ENCODE data around the gene INO80.

DNA sequence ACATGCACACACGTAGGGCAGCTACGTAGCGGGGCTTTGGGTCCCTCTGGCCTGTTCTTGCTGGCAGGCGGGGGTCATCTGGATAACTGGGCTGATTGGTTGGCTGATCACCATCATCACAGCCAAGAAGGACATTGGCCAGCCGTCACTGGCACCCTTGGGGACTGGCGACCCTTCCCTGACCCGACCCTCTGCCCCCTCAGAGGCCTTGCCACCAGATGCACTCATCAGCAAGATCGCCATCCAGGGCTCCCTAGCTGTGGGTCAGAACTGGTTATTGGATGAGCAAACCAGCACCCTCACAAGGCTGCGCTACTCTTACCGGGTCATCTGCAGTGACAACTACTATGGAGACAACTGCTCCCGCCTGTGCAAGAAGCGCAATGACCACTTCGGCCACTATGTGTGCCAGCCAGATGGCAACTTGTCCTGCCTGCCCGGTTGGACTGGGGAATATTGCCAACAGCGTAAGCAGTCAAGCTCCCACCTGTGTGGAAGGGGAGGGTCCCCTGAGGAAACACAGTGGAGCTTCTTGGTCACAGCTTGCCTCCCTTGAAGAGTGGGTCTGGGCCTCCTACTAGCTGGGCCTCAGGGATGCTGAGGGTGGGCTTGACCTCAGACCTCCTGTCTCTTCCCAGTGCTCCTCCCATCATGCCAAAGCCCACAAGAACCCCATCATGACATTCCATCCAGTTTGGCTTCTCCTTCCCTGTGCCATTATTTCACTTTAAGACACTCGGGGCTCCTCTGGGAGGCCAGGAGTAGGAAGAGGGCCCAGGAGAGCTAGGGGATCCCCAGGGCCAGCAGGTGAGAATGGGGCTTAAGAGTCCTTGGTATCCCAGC, 184.6 kb downstream of the INO80 start:
- TF ChIP-seq, protein P1, sequence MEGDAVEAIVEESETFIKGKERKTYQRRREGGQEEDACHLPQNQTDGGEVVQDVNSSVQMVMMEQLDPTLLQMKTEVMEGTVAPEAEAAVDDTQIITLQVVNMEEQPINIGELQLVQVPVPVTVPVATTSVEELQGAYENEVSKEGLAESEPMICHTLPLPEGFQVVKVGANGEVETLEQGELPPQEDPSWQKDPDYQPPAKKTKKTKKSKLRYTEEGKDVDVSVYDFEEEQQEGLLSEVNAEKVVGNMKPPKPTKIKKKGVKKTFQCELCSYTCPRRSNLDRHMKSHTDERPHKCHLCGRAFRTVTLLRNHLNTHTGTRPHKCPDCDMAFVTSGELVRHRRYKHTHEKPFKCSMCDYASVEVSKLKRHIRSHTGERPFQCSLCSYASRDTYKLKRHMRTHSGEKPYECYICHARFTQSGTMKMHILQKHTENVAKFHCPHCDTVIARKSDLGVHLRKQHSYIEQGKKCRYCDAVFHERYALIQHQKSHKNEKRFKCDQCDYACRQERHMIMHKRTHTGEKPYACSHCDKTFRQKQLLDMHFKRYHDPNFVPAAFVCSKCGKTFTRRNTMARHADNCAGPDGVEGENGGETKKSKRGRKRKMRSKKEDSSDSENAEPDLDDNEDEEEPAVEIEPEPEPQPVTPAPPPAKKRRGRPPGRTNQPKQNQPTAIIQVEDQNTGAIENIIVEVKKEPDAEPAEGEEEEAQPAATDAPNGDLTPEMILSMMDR (IDR thresholded peaks at IDR 0.05): peak in 1 of 4 experiments; percentile 15
- no peak for TF ChIP-seq POLR2A (IDR thresholded peaks at IDR 0.05)
- peak; percentile 40 for TF ChIP-seq POLR2AphosphoS5 (IDR thresholded peaks at IDR 0.05)

Data from prostate gland (tissue), 2 donors.